ENCODE measurements around the gene GNB2. TPM values are rescaled to one million over a fixed set of nuclear protein-coding genes. Genes with fewer than 3 reads are reported as not detected.

Gene GNB2
- total RNA-seq, 2 donors from 2014 or later = 196 to 198 TPM

- Mint-ChIP-seq H3K4me3 (no peak overlapping the region), H3K4me1 (ENCODE audit: low read depth) (peaks cover 22% of the 10 kb centered on the region), H3K36me3 (ENCODE audit: insufficient read depth in 2 of 2) (peaks cover 5 to 12% of the 10 kb centered on the region in 2 donors), H3K27me3 (ENCODE audit: low read depth) (no peaks in the 10 kb centered on the region), H3K27ac (no peak overlapping the region), H3K9me3 (no peaks in the 10 kb centered on the region)
- DNase-seq = no peak
- ATAC-seq (replicated peaks in 1 of 2) = no peak
These were observed 7.2 kb downstream of the GNB2 start for GRCh38 chr7:100680576-100681271.

- Mint-ChIP-seq H3K4me3 (no peak overlapping the region), H3K4me1 (ENCODE audit: low read depth) (peaks cover 18% of the 10 kb centered on the region), H3K9me3 (no peaks in the 10 kb centered on the region), H3K36me3 (ENCODE audit: insufficient read depth in 2 of 2) (peaks cover 2 to 12% of the 10 kb centered on the region in 2 donors), H3K27ac (no peak overlapping the region), H3K27me3 (ENCODE audit: low read depth) (no peaks in the 10 kb centered on the region)
- no peak for DNase-seq
- no peak for ATAC-seq (replicated peaks in 1 of 2)
These were observed 8.1 kb downstream of the GNB2 start for GRCh38 chr7:100681491-100682227.

GRCh38 chr7:100682228-100682741, 8.7 kb downstream of the GNB2 start:
- ATAC-seq (replicated peaks in 1 of 2) = peak in 1 of 2 donors; percentile 19

GRCh38 chr7:100682991-100683658, 9.6 kb downstream of the GNB2 start:
- no peaks in the 10 kb centered on the region for H3K27me3 Mint-ChIP-seq (ENCODE audit: low read depth)
- ATAC-seq (replicated peaks in 1 of 2) (no peak), DNase-seq (no peak)
- no peaks in the 10 kb centered on the region for H3K9me3 Mint-ChIP-seq
- H3K27ac Mint-ChIP-seq = no peak overlapping the region
- no peak overlapping the region for H3K4me3 Mint-ChIP-seq
- H3K4me1 Mint-ChIP-seq (ENCODE audit: low read depth) = peaks cover 15% of the 10 kb centered on the region
- peaks cover 0 to 14% of the 10 kb centered on the region in 2 donors for H3K36me3 Mint-ChIP-seq (ENCODE audit: insufficient read depth in 2 of 2)

More at GRCh38 chr7:100682228-100682741, 8.7 kb downstream of the GNB2 start:
- Mint-ChIP-seq H3K4me3 (no peak overlapping the region), H3K36me3 (ENCODE audit: insufficient read depth in 2 of 2) (peaks cover 2 to 14% of the 10 kb centered on the region in 2 donors), H3K27ac (no peak overlapping the region), H3K4me1 (ENCODE audit: low read depth) (peaks cover 14% of the 10 kb centered on the region), H3K9me3 (no peaks in the 10 kb centered on the region), H3K27me3 (ENCODE audit: low read depth) (no peaks in the 10 kb centered on the region)
- no peak for DNase-seq

GRCh38 chr7:100683659-100684533, 10.4 kb downstream of the GNB2 start:
- Mint-ChIP-seq H3K9me3 (no peaks in the 10 kb centered on the region), H3K27ac (no peak overlapping the region), H3K4me1 (ENCODE audit: low read depth) (peaks cover 18% of the 10 kb centered on the region), H3K4me3 (no peak overlapping the region), H3K27me3 (ENCODE audit: low read depth) (no peaks in the 10 kb centered on the region), H3K36me3 (ENCODE audit: insufficient read depth in 2 of 2) (peaks cover 0 to 10% of the 10 kb centered on the region in 2 donors)
- ATAC-seq (replicated peaks in 1 of 2) (no peak), DNase-seq (no peak)

GRCh38 chr7:100684534-100685042, 11.0 kb downstream of the GNB2 start:
- DNase-seq = no peak
- no peak overlapping the region for H3K27ac Mint-ChIP-seq
- H3K4me1 Mint-ChIP-seq (ENCODE audit: low read depth) = peaks cover 13% of the 10 kb centered on the region
- H3K4me3 Mint-ChIP-seq = no peak overlapping the region
- no peaks in the 10 kb centered on the region for H3K9me3 Mint-ChIP-seq
- H3K27me3 Mint-ChIP-seq (ENCODE audit: low read depth) = no peaks in the 10 kb centered on the region
- ATAC-seq (replicated peaks in 1 of 2) = no peak
- H3K36me3 Mint-ChIP-seq (ENCODE audit: insufficient read depth in 2 of 2) = peaks cover 0 to 7% of the 10 kb centered on the region in 2 donors

- Mint-ChIP-seq H3K4me1 (ENCODE audit: low read depth) (peaks cover 17% of the 10 kb centered on the region), H3K9me3 (no peaks in the 10 kb centered on the region), H3K4me3 (no peak overlapping the region), H3K27ac (no peak overlapping the region), H3K36me3 (ENCODE audit: insufficient read depth in 2 of 2) (peaks cover 0 to 5% of the 10 kb centered on the region in 2 donors), H3K27me3 (ENCODE audit: low read depth) (no peaks in the 10 kb centered on the region)
- DNase-seq (no peak), ATAC-seq (replicated peaks in 1 of 2) (no peak)
These were observed 11.6 kb downstream of the GNB2 start for GRCh38 chr7:100685049-100685605.

GRCh38 chr7:100685631-100686145, 12.1 kb downstream of the GNB2 start:
- Mint-ChIP-seq H3K36me3 (ENCODE audit: insufficient read depth in 2 of 2) (peaks cover 0 to 4% of the 10 kb centered on the region in 2 donors), H3K4me1 (ENCODE audit: low read depth) (peaks cover 19% of the 10 kb centered on the region), H3K27ac (no peak overlapping the region), H3K4me3 (no peak overlapping the region), H3K9me3 (no peaks in the 10 kb centered on the region), H3K27me3 (ENCODE audit: low read depth) (no peaks in the 10 kb centered on the region)
- DNase-seq (no peak), ATAC-seq (replicated peaks in 1 of 2) (no peak)

- Mint-ChIP-seq H3K27me3 (ENCODE audit: low read depth) (no peaks in the 10 kb centered on the region), H3K4me3 (no peak overlapping the region), H3K9me3 (no peaks in the 10 kb centered on the region), H3K27ac (no peak overlapping the region), H3K36me3 (ENCODE audit: insufficient read depth in 2 of 2) (peaks cover 0 to 4% of the 10 kb centered on the region in 2 donors), H3K4me1 (ENCODE audit: low read depth) (peaks cover 19% of the 10 kb centered on the region)
- no peak for ATAC-seq (replicated peaks in 1 of 2)
- no peak for DNase-seq
These were observed 12.8 kb downstream of the GNB2 start for GRCh38 chr7:100686201-100686821.

GRCh38 chr7:100686822-100687211, 13.3 kb downstream of the GNB2 start:
- no peak for DNase-seq
- no peak overlapping the region for H3K27ac Mint-ChIP-seq
- peaks cover 0 to 4% of the 10 kb centered on the region in 2 donors for H3K36me3 Mint-ChIP-seq (ENCODE audit: insufficient read depth in 2 of 2)
- no peak overlapping the region for H3K4me3 Mint-ChIP-seq
- H3K4me1 Mint-ChIP-seq (ENCODE audit: low read depth) = peaks cover 24% of the 10 kb centered on the region
- H3K27me3 Mint-ChIP-seq (ENCODE audit: low read depth) = no peaks in the 10 kb centered on the region
- H3K9me3 Mint-ChIP-seq = no peaks in the 10 kb centered on the region
- no peak for ATAC-seq (replicated peaks in 1 of 2)

GRCh38 chr7:100687261-100687660, 13.7 kb downstream of the GNB2 start:
- Mint-ChIP-seq H3K27me3 (ENCODE audit: low read depth) (no peaks in the 10 kb centered on the region), H3K4me1 (ENCODE audit: low read depth) (peaks cover 28% of the 10 kb centered on the region), H3K9me3 (no peaks in the 10 kb centered on the region), H3K4me3 (no peak overlapping the region), H3K27ac (no peak overlapping the region), H3K36me3 (ENCODE audit: insufficient read depth in 2 of 2) (peaks cover 0 to 4% of the 10 kb centered on the region in 2 donors)
- ATAC-seq (replicated peaks in 1 of 2) (no peak), DNase-seq (no peak)

Measured in activated T-cell treated with anti-CD3 and anti-CD28 coated beads, Interleukin-2, amount 50 U/mL, for 72 hours (primary cell).